Measurements from ENCODE around the gene PCSK7.
"Not testable (repeated sequence)": the region's sequence is repeated elsewhere in the genome, so short reads cannot be mapped to it uniquely, and the experiment has no call there.

Gene PCSK7

DNA sequence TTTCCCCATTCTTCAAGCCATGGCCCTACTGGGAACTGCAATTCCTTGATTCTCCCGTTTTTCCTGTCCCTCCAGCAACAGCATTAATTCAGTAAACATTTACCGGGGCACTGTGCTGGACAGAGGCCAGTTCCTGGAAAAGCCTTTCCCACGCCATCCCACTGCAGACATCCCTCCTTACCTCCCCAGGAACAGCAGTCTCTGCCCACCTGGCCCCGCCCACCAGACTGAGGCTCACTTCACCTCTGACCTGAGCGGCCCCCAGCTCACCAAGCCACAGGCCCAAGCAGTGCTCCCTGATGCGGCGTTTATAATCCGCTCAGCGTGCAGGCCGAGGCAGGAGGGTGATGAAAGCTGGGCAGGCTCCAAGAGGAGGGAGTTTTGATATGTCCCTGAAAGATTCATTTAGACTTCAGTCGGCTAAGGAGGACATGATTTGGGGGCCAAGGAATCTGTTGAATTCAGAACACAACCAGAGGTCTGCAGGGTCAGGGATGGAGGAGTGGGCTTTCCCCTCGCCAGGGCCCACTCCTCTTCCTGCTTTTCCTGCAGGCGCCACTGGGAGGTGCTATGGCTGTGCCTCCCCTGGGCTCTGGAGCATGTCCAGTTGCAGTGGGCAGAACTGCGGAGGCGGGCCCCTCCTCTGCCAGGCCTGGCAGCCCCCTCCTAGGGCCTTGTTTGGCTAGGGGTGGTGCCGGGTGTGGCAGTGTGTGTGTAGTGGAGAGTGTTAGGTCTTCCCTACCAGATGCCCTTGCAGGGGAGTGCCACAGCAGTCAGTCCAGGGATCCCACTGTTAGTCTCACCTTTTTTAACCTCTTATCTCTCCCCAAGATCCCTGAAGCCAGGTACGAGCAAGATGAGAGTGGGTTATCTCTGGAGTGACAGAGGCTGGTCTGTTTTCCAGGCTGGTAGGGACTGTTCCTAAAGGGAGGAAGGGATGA is 34.1 kb downstream of the PCSK7 start:
- FAIRE-seq = no peak

DNA sequence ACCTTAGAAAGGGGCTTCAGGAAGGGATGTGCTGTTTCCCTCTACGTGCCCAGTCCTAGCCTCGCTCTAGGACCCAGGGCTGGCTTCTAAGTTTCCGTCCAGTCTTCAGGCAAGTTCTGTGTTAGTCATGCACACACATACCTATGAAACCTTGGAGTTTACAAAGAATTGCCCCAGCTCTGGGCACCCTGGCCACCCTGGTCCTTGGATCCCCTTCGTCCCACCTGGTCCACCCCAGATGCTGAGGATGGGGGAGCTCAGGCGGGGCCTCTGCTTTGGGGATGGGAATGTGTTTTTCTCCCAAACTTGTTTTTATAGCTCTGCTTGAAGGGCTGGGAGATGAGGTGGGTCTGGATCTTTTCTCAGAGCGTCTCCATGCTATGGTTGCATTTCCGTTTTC is 34.9 kb downstream of the PCSK7 start:
- no peak for FAIRE-seq

- FAIRE-seq = no peak
These were observed 36.1 kb downstream of the PCSK7 start for GRCh38 chr11:117195761-117196160.

GRCh38 chr11:117195258-117195657 is 36.6 kb downstream of the PCSK7 start:
- FAIRE-seq = no peak

DNA sequence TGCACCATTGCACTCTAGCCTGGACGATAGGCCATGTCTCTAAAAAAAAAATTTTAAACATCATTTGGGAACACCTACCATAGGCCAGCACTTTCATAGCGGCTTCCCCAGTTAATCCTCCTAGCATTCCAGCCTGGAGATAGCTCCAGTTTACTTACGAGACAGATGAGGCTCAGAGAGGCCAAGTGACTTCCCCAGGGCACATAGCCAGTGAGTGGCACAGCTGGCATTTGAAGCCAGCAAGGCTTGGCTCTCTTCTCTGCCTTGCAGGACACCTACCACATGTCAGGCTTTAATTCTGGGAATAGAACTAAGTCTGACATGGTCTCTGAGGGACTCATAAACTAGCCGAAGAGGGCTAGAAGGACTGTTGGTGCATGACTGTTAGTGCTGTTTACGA is 37.6 kb downstream of the PCSK7 start:
- no peak for FAIRE-seq

DNA sequence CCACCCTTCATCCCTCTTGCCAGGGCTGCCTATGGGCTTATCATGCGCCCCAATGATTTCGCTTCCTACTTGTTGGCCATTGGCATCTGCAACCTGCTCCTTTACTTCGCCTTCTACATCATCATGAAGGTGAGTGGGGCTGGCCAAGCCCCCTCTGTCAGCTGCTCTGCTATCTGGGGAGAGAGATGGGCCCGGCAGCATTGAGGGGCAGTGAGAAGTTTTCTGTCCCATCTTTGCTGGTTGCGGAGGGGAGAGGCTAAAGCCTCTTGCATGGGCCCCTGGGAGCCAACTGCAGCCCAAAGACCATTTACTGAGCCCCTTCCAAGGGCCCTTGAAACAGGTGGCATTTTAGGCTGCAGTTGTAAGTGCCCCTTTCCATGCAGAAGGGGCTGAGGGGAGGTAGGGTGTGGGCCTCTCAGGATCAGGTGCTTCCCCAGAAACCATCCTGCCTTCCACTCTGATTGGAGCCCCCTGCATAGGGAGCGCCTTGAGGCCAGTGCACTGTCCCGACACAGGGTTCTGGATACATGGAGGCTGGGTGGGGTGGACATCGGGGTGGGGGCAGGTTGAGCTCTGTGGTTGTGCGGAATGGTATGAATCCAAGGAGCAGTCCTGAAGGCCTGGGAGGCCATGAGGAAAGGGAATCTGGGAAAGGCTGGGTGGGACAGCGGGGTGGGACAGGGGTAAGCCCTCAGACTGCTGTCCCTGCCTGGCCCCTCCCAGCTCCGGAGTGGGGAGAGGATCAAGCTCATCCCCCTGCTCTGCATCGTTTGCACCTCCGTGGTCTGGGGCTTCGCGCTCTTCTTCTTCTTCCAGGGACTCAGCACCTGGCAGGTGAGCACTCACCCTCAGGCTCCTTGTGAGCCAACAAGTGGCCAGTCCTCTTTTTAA is 38.5 kb downstream of the PCSK7 start:
- FAIRE-seq = no peak

- FAIRE-seq = no peak
These were observed 39.4 kb downstream of the PCSK7 start for GRCh38 chr11:117192401-117192875.

DNA sequence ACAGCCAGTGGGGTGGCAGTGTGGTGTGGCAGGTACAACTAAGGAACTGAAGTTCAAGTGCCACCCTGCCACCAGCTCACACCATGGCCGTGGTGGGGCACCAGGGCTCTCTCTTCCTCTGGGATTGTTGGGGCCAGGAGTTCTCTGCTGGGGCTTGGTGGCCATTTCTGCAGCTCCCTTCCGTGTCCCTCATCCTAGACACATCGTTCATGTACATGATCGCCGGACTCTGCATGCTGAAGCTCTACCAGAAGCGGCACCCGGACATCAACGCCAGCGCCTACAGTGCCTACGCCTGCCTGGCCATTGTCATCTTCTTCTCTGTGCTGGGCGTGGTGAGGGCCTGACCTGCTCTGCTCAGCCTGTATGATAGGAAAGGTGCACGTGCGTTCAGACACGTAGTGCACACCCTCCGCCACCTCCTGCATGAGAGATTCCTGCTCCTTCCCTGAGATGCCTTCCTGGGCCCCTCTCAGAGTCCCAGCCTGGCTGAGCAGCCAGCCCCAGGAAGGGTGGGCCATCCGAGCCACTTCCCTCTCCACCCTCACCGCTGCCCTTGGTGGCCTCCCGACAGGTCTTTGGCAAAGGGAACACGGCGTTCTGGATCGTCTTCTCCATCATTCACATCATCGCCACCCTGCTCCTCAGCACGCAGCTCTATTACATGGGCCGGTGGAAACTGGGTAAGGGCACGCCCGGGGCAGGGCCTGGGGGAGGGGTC is 40.0 kb downstream of the PCSK7 start:
- FAIRE-seq = no peak

DNA sequence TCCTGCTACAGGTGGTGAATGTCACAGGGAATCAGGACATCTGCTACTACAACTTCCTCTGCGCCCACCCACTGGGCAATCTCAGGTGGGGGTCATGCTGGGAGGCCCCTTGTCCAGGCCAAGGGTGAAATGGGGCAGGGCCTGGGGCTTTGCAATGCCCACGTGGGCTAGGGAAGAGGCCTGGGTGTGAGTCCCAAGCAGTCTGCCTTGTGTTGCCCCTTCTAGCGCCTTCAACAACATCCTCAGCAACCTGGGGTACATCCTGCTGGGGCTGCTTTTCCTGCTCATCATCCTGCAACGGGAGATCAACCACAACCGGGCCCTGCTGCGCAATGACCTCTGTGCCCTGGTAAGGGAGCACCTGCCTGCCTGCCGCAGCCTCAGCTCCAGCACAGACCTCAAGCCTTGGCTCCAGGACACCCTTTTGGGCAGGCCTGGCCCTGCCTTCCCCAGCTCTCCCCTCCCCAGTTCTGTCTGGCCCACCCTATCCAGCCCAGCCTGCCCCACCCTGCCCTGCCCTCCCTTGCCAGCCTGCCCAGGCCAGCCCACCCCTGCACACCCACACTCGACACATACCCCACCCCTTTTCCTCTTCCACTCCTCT is 41.8 kb downstream of the PCSK7 start:
- FAIRE-seq = no peak

- FAIRE-seq = no peak
These were observed 42.5 kb downstream of the PCSK7 start for GRCh38 chr11:117189191-117189940.

GRCh38 chr11:117188620-117189081 is 43.2 kb downstream of the PCSK7 start:
- FAIRE-seq = no peak

DNA sequence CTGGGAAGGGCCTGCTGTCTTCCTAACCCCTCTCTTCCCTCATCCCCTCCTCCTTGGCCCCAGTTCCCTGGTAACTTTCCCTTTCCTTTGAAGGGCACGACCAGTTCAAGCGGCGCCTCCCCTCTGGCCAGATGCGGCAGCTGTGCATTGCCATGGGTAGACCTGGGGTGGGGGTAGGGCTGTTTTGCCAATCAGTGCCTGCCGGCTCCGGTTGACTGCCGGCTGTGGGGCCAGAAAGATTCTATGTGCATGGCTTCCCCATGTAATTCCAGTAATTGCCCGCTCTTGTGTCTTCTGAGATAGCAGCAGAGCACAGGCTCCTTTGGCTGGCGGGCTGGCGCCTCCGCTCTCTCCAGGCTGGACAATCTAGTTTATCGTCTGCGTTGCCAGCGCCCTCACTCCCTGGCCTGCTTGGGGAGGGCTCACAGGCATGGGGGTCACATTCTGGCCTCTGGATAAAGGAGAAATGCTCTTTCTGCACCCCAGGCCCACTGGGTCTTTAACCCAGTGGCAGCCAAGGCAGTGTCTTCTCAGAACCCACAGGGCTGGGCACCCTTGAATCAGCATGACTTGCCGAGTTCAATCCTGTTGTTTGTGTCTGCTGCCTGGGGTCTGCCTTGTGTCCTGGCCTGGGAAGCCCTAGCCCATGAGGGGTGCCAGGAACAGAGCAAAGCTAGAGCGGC is 43.9 kb downstream of the PCSK7 start:
- FAIRE-seq = no peak

GRCh38 chr11:117187428-117187798 is 44.5 kb downstream of the PCSK7 start:
- no peak for FAIRE-seq

DNA sequence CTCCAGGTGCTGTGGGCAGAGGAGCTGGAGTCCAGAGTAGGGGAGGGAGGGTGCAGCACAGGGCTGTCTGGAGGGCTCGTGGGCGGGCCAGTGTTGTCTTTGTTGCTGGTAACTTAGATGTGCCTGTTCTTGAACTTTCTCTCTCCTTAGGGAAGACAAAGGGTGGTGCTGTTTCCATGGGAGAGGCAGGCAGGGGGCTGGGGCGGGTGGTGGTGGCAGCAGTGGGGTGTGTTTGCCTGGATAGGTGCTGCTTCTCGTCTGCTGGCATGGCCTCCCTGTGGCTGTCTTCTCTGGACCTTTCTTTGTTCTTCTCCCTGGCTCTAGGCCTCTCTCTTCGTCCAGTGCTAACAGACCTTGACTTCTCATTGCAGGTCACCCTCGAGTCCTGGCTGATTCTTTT is 44.9 kb downstream of the PCSK7 start:
- FAIRE-seq = no peak

DNA sequence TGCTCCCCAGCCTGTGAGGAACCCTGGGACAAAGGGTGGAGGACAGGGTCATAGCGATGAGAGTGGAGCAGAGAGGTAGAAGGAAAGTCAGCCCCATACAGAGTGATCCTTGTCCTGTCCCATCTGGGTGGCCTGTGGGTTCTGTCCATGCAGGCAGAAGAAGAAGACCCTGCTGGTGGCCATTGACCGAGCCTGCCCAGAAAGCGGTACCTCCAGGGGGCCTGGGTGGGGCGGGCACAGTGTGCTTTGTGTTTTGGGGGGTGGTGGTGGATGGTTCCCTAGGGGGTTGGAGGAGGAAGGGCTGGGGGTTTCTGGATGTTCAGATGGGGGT is 45.5 kb downstream of the PCSK7 start:
- FAIRE-seq = no peak

DNA sequence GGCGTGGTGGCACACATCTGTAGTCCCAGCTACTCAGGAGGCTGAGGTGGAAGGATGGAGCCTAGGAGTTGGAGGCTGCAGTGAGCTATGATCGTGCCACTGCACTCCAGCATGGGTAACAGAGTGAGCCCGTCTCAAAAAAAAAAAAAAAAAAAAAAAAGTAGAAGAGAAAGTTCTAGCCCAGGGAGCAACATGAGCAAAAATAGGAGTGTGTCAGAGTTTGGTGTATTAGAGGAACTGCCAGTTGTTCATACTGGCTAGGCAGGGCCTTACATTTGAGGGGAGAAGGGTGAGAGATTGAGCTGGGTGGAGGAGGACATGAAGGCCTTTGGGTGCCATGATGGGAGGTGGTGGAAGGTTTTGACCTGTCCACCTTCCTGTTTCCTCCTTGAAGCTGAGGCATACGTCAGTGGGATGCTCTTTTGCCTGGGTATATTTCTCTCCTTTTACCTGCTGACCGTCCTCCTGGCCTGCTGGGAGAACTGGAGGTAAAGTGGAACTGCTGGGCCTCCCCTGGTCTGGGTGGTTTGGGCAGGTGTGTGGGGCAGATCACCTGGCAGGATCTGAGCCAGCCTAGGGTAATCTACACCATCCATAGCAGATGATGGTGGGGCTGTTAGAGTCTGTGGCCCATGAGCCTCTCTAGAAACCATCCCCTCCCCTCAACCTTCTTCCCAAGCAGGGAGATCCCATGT is 46.0 kb downstream of the PCSK7 start:
- no peak for FAIRE-seq

DNA sequence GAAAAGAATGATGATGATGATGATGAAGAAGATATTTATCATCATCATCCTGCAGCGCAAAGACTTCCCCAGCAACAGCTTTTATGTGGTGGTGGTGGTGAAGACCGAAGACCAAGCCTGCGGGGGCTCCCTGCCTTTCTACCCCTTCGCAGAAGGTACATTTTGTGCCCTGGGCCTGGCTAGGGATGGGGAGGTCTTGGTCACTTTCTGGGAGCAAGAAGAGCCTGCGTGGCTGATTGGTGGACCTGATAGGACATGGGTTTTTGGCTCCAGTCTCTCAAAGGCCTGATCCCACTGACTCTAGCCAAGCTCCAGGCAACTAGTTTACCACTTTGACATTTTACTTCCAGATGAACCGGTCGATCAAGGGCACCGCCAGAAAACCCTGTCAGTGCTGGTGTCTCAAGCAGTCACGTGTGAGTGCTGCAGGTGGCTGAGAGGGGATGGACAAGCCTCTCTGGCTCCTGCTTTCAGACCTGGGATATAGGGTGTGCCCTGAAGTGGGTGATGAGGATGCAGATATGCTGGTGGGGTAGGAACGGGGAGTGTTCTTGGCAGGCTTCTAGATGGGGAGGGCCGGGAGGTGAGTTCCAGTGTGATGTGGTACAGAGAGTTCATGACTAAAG is 48.0 kb downstream of the PCSK7 start:
- no peak for FAIRE-seq

DNA sequence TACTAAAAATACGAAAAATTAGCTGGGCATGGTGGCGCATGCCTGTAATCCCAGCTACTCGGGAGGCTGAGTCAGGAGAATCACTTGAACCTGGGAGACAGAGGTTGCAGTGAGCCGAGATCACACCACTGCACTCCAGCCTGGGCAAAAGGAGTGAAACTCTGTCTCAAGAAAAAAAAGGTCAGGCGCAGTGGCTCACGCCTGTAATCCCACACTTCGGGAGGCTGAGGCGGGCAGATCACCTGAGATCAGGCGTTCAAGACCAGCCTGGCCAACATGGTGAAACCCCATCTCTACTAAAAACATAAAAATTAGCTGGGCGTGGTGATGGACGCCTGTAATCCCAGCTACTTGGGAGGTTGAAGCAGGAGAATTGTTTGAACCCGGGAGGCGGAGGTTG is 48.7 kb downstream of the PCSK7 start:
- not testable (repeated sequence) for FAIRE-seq

- FAIRE-seq = no peak
These were observed 49.3 kb downstream of the PCSK7 start for GRCh38 chr11:117182551-117182935.
